HG03575 (cell line): ENCODE measurements around the gene FUZ.

Source experiments
- ATAC-seq: cut with Tn5 transposase; IDR thresholded peaks from one replicate; pipeline ENCODE4 v1.9.1; 2021; ENCODE audit not compliant: unreplicated experiment, insufficient number of reproducible peaks, low FRiP score; ENCODE audit errors: extremely low read depth

The FUZ gene, protein sequence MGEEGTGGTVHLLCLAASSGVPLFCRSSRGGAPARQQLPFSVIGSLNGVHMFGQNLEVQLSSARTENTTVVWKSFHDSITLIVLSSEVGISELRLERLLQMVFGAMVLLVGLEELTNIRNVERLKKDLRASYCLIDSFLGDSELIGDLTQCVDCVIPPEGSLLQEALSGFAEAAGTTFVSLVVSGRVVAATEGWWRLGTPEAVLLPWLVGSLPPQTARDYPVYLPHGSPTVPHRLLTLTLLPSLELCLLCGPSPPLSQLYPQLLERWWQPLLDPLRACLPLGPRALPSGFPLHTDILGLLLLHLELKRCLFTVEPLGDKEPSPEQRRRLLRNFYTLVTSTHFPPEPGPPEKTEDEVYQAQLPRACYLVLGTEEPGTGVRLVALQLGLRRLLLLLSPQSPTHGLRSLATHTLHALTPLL

DNA sequence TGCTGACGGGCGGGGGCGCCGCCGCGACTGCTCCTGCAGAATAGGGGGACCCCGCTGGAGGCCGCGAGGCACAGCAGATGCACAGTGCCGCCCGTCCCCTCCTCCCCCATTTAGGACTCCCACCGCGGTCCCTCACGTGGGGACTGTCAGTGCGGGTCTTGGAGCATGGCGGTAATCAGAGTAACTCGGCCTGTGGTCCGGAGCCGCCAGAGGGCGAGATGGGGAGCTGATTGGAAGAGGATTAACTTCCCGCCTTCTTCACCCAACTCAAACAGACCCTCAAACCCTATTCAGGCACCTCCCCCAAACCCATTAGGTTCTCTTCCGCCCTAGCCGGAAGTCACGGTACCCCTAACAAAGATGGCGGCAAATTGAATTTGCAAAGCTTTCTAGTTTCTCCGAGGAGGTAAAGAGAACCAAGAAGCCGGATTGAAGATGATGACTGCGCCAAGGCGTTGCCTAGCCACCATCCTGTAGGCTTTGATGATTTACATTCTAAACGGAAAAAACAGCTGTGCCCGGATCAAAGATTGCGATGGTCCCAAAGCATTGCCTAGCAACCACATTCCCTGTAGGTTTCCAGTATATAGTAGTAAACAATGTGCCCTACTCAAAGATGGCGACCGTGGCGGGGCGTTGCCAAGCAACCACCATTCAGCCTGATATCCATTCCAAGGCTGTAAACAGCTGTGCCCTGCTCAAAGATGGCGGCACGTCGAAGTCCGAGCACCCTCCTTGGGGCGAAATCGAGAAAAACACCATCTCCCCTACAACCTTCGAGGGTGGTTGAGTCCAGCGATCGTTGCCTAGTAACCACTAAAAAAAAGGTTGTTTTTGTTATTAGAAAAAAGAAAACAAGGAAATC, at the start of gene FUZ:
FUZ (minus strand) TSS at position 296 of the 865 bp plus-strand sequence; CDS start at position 110, 186 bp downstream.
- no peak for ATAC-seq

DNA sequence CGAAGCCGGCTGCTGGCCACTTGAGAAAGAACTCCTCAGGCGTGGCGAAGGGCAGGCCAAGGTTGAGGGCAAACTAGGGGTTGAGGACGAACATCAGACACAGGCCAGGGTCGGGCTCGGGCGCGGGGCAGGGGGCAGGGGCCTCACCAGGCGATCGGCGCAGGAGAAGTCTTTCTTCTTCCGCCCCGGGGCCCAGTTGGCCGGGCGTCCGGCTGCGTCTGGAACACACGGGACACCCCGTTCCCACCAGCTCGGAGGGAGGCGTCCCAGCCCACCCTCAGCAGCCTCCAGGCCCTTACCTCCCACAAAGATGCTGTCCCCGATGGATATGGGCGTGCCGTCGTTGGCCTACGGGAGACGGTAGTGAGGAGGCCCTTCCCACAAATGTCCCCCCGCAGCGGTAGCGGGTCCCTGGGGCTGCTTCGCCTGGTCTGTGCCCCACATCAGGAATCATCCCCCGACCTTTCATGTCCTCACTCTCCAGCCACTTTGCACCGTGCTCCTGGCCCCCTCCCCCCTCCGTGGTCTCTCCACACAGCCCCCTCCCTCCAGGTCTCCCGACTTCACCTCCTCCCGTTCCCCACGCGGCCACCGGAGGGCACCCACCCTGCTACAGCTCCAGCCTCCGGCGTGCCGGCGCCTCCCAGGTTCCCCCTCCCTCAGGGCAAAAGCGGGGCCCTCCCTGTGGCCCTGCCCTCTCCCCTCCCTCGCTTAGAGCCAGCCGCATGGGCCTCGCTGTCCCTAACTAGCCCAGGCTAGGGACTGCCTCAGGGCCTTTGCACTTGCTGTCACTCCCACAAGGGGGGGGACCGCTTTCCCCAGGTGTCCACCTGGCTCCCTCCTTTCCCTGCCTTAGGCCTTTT, 49.5 kb upstream of the FUZ start:
- no peak for ATAC-seq

DNA sequence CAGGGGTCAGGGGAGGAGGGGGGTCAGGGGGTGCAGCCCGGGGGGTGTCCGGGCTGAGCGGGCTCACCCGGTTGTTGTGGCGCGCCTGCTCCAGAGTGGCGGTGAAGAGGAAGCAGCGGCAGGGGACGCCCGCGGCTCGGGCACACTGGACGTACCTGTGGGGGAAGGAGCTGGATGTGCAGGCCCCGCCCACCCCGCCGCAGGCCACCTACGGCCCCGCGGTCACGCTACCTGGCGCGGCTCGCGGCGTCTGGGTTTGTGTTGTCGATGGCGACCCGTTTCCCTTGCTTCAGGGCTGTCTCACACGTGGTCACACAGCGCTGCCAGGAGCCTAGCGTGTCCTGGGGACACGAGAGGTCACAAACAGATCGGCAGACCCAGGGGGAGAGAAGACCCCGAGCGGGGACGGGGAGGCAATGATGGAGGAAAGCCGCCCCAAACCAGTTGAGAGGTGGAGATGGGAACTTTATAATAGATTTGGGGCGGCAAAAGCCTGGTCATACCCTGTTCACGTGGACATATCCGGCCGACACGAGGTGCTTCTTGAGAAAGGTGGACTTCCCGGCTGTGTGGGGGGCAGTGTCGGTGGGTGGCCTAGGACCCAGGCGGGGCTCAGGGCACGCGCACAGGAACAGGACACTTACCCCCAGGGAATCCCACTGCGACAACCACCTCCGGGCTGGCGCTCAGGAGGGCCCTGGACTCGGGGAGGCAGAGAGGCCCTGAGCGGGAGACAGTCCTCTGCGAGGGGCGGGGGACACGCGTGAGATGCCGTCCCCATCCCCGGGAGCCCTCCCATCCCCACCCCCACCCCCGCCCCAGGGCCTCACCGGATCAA, 48.7 kb upstream of the FUZ start:
- ATAC-seq, result no peak

DNA sequence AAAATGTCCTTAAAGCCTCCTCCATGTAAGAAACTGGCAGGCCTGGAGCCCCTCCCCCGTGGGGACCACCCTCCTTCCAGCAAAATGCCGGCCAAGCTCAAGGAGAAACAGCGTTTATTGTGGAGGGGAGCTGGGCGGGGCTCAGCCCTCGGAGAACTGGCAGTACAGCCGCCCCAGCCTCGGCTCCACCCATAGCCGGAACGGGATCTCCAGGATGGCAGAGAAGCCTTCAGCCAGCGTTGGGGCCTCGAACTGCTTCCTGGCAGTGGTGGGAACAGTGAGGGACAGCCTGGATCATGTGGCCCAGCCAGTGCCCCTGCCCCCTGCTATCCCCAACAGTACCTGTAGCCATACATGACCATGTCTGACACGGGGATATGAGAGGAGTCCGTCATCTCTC, 48.0 kb upstream of the FUZ start:
- no peak for ATAC-seq

DNA sequence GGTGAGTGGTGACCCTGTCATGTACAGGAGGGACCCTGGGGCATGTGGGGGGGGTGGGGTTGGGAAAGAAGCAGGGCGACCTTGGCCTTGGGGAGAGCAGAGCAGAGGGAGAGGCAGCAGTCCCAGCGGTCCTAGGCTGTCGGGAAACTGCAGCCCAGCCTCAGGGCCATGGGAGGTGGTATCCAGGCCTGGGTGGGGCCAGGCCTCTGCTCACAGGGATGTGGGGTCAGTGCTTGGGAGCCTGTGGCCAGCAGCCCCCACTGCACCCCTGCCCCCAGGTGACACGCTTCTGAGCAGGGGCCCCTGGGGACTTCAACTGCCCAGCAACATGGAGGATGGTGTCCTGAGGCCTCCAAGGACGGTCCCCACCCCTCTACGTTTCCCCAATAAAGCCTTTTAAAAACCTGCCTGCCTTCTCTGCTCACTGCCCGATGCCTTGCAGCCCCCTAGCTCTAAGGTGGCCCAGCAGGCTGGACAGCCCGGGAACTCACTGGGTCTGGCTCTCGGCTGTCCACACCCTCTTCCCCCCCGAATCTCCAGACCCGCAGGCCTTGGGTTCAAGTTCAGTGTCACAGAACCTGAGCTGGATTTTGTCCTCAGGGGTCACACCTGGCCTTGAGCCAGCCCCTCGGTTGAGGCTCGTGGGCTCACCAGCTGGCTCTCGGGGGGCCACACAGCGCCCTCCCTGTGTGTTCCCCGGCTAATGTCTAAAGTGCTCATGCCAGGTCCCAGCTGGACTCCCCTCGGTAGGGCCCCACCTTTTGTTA, 47.4 kb upstream of the FUZ start:
- ATAC-seq, result no peak

DNA sequence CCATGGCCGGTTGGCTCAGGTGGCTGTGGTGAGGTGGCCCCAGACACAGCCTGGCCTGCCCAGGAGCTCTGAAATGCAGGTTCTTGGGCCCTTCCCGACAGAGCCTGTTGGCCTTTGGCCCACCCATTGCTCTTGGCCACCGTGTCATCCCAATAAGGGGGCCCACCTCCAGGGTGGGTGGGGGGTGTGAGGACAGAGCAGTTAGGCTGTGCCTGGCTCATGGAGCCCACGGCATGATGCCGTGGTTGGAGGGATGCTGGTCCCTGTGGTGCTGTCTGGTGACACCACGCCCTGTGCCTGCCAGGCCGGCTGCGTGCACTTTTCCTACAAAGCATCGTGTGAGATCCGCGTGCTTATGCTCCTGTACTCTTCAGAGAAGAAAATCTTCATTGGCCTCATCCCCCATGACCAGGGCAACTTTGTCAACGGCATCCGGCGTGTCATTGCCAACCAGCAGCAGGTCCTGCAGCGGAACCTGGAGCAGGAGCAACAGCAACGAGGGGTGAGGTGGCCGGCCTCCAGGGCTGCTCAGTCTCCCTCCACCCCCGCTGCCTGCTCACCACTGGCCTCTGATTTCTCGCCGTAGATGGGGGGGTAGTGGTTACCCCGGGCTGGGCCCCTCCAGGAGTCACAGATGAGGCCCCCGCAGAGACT, 46.7 kb upstream of the FUZ start:
- no peak for ATAC-seq

DNA sequence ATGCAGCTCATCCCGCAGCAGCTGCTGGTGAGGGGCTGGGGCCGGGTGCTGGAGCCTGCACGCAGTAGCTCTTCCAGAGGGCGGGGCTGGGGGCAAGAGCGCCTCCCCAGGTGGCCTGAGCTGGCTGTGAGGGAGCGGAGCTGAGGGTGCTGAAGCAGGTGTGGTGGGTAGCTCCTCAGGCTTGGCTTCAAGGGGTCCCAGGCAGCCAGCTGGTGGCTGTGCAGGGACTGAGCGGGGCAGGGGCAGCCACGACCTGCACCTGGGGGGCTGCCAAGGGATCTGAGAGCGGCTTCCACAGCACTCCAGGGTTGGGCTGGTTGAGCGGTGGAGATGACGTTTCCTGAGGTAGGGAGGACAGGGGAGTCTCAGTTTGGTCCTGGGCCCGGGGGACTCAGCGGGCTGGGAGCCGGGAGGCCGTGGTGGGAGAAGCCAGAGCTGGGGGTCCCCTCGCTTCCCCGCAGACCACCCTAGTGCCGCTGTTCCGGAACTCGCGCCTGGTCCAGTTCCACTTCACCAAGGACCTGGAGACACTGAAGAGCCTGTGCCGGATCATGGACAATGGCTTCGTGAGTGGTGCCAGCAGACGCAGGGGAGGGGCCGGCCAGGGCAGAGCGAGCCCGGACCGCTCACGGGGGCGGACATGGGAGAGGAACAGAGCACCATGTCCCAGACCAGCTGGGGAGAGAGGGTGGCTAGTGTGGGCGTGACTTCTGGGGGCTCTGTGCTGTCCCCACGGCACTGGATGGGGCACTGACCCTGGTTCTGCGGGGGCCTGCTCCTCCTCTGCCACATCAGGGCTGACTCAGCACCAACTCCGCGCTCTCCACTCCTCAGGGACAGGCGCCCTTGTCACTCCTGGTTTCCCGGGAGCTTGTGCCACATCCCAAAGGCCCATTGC, 45.2 kb upstream of the FUZ start:
- no peak for ATAC-seq

DNA sequence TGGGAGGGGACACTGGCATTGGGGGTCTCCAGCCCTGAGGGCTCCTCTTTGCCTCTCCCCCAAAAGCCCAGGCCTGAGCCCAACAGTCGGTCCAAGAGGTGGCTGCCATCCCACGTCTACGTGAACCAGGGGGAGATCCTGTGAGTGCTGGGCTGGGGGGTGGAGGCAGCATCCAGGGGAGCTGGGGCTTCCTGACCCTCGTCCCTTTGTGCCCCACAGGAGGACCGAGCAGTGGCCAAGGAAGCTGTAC, 44.7 kb upstream of the FUZ start:
- ATAC-seq, result no peak

DNA sequence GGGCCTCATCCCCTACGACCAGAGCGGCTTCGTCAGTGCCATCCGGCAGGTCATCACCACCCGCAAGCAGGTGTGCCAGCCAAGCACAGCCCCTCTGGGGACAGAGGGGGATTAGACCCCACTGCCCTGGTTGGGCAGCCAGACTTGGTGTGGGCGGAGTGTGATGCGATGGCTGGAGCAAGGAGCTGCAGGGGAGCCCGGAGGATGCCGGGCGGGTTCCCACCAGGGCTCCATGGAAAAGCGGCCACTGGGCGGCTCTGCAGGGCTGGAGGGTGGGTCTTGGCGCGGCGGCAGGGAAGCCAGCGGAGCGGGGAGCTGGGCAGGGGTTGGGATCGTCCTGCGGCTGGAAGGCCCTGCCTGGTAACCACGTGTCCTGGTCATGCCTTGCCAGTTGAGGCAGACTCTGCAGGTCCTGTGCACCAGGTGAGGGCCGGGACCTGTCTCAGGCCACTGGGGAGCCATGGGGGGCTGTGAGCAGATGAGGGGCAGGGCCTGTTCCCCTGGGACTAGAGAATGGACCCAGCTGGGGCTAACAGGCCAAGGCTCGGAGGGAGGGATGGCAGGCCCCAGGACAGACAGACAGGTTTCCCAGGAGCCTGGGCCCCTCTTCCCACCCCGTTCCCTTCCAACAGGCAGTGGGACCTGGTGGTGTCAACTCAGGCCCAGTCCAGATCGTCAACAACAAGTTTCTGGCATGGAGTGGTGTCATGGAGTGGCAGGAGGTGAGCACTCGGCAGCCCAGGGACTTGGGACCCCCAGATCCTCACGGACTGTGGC, 44.2 kb upstream of the FUZ start:
- ATAC-seq, result no peak

DNA sequence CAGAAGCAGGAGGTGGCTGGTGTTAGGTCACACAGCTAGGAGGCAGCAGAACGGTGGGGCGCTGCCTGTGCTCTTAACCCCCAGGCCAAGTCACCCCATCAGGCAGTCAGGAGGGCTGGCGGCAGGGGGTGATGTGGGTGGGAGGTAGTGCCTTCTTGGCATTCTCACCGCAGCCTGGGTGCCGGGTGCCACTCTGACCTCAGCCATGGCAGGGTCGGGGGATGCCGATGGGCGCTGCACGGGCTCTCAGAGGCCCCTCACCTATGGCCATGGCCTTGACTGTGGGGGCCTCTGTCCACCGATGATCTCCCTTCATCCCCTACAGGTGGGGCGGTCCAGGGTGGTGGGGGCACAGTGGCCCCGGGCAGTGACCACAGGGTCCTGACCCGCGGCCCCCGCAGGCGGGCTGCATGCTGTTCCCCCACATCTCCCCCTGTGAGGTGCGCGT, 43.5 kb upstream of the FUZ start:
- ATAC-seq, result no peak

DNA sequence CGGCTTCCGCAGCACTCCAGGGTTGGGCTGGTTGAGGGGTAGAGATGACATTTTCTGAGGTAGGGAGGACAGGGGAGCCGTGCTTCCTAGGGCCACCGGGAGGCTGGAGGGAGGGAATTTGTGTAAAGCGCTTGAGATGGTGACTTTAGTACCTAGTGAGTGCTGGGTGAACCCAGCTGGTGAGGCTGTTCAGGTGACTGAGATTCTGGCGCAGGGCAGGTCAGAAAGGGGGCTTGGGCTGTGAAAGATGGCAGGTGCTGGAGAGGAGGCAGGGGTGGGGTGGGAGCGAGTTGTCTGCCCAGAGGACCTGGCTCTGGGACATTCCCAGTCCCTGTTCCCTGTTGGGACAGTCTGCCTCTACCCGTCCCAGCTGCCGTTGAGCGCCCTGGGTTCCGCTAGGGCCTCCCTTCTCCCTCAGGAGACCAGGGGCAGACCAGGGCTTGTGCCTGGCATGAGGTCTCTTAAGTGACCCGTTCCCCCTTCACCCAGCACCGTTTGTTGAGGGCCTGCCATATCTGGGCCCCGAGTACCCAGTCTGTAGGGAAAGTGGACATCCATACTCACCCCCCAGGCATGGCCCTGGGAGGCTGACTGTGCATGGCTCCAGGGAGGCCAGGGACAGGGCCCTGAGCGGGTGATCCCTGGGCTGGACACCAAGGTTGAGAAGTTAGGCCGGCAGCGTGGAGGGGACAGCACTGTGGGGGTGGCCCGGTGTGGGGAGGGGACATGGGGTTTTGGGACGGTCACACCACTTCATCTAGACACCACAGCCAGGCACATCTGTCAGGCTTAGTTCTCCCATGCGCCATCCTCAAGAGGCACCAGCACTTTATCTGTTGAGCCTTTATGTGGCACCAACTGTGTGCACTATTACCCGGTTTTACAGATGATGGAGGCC, 42.8 kb upstream of the FUZ start:
- ATAC-seq, result no peak

DNA sequence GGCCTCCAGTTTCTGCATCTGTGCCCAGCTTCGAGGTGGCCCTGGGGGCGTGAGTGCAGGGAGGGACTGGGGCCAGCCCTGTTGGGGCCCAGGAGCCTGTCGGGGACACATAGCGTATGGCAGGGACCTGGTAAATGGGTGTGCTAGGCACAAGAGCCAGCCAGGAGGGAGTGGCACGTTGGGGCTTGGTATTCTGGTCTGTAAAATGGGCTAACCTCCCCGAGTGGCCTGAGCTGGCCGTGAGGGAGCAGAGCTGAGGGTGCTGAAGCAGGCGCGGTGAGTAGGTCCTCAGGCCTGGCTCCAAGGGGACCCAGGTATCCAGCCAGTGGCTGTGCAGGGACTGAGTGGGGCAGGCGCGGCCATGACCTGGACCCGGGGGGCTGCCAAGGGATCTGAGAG, 42.2 kb upstream of the FUZ start:
- no peak for ATAC-seq

DNA sequence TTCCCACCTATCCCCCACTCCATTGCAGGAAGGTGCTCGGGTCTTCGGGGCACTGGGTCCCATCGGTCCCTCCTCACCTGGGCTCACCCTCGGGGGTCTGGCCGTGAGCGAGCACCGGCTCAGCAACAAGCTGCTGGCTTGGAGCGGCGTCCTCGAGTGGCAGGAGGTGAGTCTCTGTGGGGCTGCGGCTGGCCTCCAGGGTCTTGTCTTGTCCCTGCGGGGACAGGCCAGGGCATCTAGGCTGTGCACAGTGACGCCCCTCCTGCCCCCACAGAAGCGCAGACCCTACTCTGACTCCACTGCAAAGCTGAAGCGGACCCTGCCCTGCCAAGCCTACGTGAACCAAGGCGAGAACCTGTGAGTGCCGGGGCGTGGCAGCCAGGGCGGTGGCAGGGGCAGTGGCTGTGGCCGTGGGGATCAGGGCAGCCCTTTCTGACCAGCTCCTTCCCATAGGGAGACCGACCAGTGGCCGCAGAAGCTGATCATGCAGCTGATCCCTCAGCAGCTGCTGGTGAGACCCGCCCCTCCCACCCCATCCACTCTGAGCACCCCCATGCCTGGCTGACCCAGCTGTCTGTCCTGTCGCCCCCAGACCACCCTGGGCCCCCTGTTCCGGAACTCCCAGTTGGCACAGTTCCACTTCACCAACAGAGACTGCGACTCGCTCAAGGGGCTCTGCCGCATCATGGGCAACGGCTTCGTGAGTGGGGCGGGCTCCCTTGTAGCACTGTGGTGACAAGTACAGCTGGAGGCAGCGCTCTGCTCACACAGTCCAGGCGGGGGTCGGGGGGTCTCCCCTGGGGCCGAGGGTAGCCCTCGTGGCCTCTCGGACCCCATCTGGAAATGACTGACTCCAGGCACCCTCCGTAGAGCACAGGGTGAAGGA, 41.5 kb upstream of the FUZ start:
- ATAC-seq, result no peak

DNA sequence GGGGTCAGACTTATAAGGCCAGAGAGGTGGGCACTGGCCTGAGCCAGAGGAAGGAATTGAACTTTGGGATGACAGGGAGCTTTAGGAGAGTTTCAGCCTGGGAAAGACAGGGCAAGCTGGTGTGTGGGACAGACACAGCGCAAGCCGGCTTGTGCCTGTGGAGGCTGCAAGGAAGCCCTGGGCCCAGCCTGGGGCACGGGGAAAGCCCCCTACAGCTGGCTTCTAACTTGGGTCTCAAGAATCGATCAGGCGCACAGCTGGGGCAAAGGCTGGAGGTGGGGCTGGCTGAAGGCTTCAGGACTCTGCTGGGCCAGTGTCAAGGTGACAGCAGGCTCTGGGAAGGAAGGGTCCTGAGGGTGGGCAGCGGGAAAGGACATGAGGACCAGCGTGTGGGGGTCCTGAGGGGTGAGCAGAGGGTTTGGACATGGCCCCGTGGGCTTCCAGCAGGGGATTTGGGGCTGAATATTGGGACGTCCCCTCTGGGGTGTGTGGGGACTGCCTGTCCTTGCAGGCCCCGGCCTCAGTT, 40.8 kb upstream of the FUZ start:
- ATAC-seq, result no peak
